GM12878 (cell line): ENCODE measurements around the gene SPATA9. TPM values are rescaled to one million over a fixed set of nuclear protein-coding genes. Genes with fewer than 3 reads are reported as not detected.

Experiments used
- ATAC-seq: fragments of 200-7000 bp; cut with Tn5 transposase; 3 replicates; pipeline ENCODE4 v1.9.1; 2020; ENCODE audit warnings: mild to moderate bottlenecking, moderate library complexity
- BruUV-seq: library from RNA; stranded (reverse); fragments of 400-500 nt; replicated peaks from 2 replicates; lab custom pipeline; 2021; lab: Mats Ljungman, UMichigan
- CTCF ChIA-PET: fragments of 300-600 bp; sonication (Branson Sonifier 250); formaldehyde crosslinking; extraction: SDS; loops from one replicate; lab custom pipeline; 2021; ENCODE audit warnings: inconsistent platforms; lab: Yijun Ruan, JAX
- POLR2A ChIA-PET: fragments of 350-600 bp; formaldehyde crosslinking; extraction: SDS; loops from one replicate; lab custom pipeline; 2021; ENCODE audit warnings: inconsistent platforms; lab: Charles Lee
- RAD21 ChIA-PET: fragments of 300-600 bp; sonication (Branson Sonifier 250); formaldehyde crosslinking; loops from one replicate; lab custom pipeline; 2023; ENCODE audit warnings: antibody characterized with exemption; ENCODE audit not compliant: unreplicated experiment; lab: Charles Lee
- SMC1A ChIA-PET: fragments of 300-600 bp; sonication (Branson Sonifier 250); formaldehyde crosslinking; loops from one replicate; lab custom pipeline; 2023; ENCODE audit not compliant: unreplicated experiment, uncharacterized antibody; lab: Charles Lee
- DNase-seq: peaks from one replicate; pipeline ENCODE4 v3.0.0-alpha.2; 2011; ENCODE audit warnings: low read depth, low spot score
- FAIRE-seq: peaks from 3 replicates; lab custom pipeline; 2011; peaks lifted over from hg19 to GRCh38; lab: Jason Lieb, UNC
- H2AFZ ChIP-seq: 2 replicates; pipeline ENCODE4 v1.6.0; 2011; ENCODE audit warnings: low read depth, low read length, control low read depth; ENCODE audit not compliant: control insufficient read depth
- H3K27ac ChIP-seq: 2 replicates; pipeline ENCODE4 v1.5.1; 2011; ENCODE audit warnings: control low read depth; ENCODE audit not compliant: control insufficient read depth, insufficient read depth
- H3K27me3 ChIP-seq, 2 experiments: replicated peaks in 1 of 2; 2 replicates each; pipeline versions ENCODE4 v1.6.0 to v1.6.1; 2011; ENCODE audit warnings: low read length in 1 of 2; ENCODE audit not compliant: control insufficient read depth in 2 of 2, insufficient read depth in 2 of 2
- H3K36me3 ChIP-seq, 2 experiments: 2 replicates each; pipeline ENCODE4 v1.5.1; 2011; ENCODE audit warnings: low read length in 1 of 2; ENCODE audit not compliant: control insufficient read depth in 2 of 2, insufficient read depth in 2 of 2
- H3K4me1 ChIP-seq: 2 replicates; pipeline ENCODE4 v1.6.1; 2011; ENCODE audit warnings: mild to moderate bottlenecking, low read length, moderate library complexity, mixed read lengths; ENCODE audit not compliant: control insufficient read depth, insufficient read depth
- H3K4me2 ChIP-seq: 2 replicates; pipeline ENCODE4 v1.6.0; 2011; ENCODE audit warnings: control low read depth; ENCODE audit not compliant: control insufficient read depth, insufficient read depth
- H3K4me3 ChIP-seq: fragments of 200-600 bp; sonication (generic); 2 replicates; pipeline ENCODE4 v1.5.1; 2016
- H3K79me2 ChIP-seq: 2 replicates; pipeline ENCODE4 v1.6.0; 2011; ENCODE audit warnings: low read length; ENCODE audit not compliant: control insufficient read depth, insufficient read depth
- H3K9ac ChIP-seq: 2 replicates; pipeline ENCODE4 v1.8.0; 2011; ENCODE audit warnings: low read length, control low read depth, mixed read lengths; ENCODE audit not compliant: control insufficient read depth, insufficient read depth
- H3K9me3 ChIP-seq: replicated peaks from 3 replicates; pipeline ENCODE4 v1.5.1; 2011; ENCODE audit warnings: mild to moderate bottlenecking, low read length; ENCODE audit not compliant: control insufficient read depth, insufficient read depth
- H4K20me1 ChIP-seq: 2 replicates; pipeline ENCODE4 v1.6.0; 2011; ENCODE audit not compliant: control insufficient read depth, insufficient read depth
- ASH2L ChIP-seq: fragments of 300-600, 200-600 bp; sonication (generic); IDR thresholded peaks from 2 replicates; pipeline ENCODE4 v1.6.1; 2017; ENCODE audit warnings: low read depth, mild to moderate bottlenecking, borderline replicate concordance
- CHD2 ChIP-seq: IDR thresholded peaks from 2 replicates; pipeline ENCODE4 v1.6.1; 2011; ENCODE audit warnings: low read depth, low read length, improper control_type of control experiment, borderline replicate concordance
- EGR1 ChIP-seq, 2 experiments: IDR thresholded peaks; 1 replicate in 1 of 2; 2 replicates in 1 of 2; pipeline ENCODE4 v1.6.1; 2011 to 2012; ENCODE audit warnings: low read depth in 2 of 2, low read length in 2 of 2, borderline replicate concordance in 1 of 2, mild to moderate bottlenecking in 1 of 2, moderate library complexity in 1 of 2
- HCFC1 ChIP-seq: fragments of 150-350 bp; IDR thresholded peaks from 2 replicates; pipeline ENCODE4 v1.6.1; 2014; ENCODE audit warnings: low read length
- HDGF ChIP-seq: fragments of 450-650 bp; IDR thresholded peaks from 2 replicates; pipeline ENCODE4 v1.6.1; 2016; ENCODE audit warnings: antibody characterized with exemption
- PAX5 ChIP-seq: IDR thresholded peaks from 2 replicates; pipeline ENCODE4 v1.6.1; 2011; ENCODE audit warnings: low read depth, low read length, borderline replicate concordance
- PAX8 ChIP-seq: fragments of 450-650 bp; IDR thresholded peaks from 2 replicates; pipeline ENCODE4 v1.6.1; 2017; ENCODE audit warnings: mild to moderate bottlenecking, moderate library complexity
- SMAD1 ChIP-seq: fragments of 450-650 bp; IDR thresholded peaks from 2 replicates; pipeline ENCODE4 v1.6.1; 2018; ENCODE audit warnings: mild to moderate bottlenecking, low read depth; ENCODE audit not compliant: partially characterized antibody
- SRF ChIP-seq, 2 experiments: IDR thresholded peaks; 2 replicates each; pipeline ENCODE4 v1.6.1; 2011; ENCODE audit warnings: low read depth in 2 of 2, low read length in 2 of 2, mild to moderate bottlenecking in 1 of 2, moderate library complexity in 1 of 2
- STAT3 ChIP-seq: IDR thresholded peaks from 2 replicates; pipeline ENCODE4 v1.6.1; 2011; ENCODE audit warnings: low read depth, low read length, improper control_type of control experiment
- TAF1 ChIP-seq: IDR thresholded peaks from 2 replicates; pipeline ENCODE4 v1.6.1; 2011; ENCODE audit warnings: mild to moderate bottlenecking, low read depth, low read length, borderline replicate concordance
- USF1 ChIP-seq: IDR thresholded peaks from 2 replicates; pipeline ENCODE4 v1.6.1; 2011; ENCODE audit warnings: borderline replicate concordance, low read depth, mild to moderate bottlenecking, moderate library complexity, mixed read lengths, low read length; ENCODE audit not compliant: insufficient read depth; ENCODE audit errors: extremely low read length
- ZNF687 ChIP-seq: fragments of 450-650 bp; IDR thresholded peaks from 2 replicates; pipeline ENCODE4 v1.6.1; 2017; ENCODE audit warnings: mild to moderate bottlenecking, moderate library complexity
- WGBS: methylation state at CpG from one replicate; pipeline ENCODE4 v1.1.6; 2016; ENCODE audit warnings: low lambda C conversion rate; ENCODE audit not compliant: insufficient replicate concordance, insufficient coverage; ENCODE audit errors: missing lambda C conversion rate; 5-methylcytosine and 5-hydroxymethylcytosine counted together
- in situ Hi-C: fragments of 300-500 bp; cut with MboI; formaldehyde crosslinking; loops from 9 replicates; pipeline ENCODE4 v1.14.3; 2018; ENCODE audit warnings: mixed read lengths
- intact Hi-C: fragments of 100-400 bp; cut with micrococcal nuclease; formaldehyde crosslinking; loops from one replicate; pipeline ENCODE4 v1.14.2; 2022; ENCODE audit not compliant: unreplicated experiment
- polyA plus RNA-seq, 11 experiments: library from polyadenylated mRNA; depleted of rRNA in 4 of 11; unstranded in 6 of 11; stranded (reverse) in 5 of 11; fragments of >200 nt; fragmentation: Nextera tagmentation in 4 of 11; fragmentation: Illumina TruSeq in 1 of 11; extraction: Ambion mirVana in 4 of 11; extraction: Trizol in 1 of 11; gene quantifications; 1 replicate in 1 of 11; 2 replicates in 10 of 11; pipeline versions ENCODE4 v1.2.1 to v1.2.3, GENCODE V29; 2011 to 2016; ENCODE audit warnings: inconsistent platforms in 2 of 11, missing spikeins in 2 of 11, low read depth in 1 of 11
- total RNA-seq, 4 experiments: library from RNA; depleted of rRNA in 3 of 4; stranded (reverse); fragments of >200 nt in 3 of 4; fragmentation: Illumina TruSeq in 1 of 4; extraction: Trizol in 1 of 4; gene quantifications; 2 replicates each; pipeline versions ENCODE4 v1.2.1 to v1.2.3, GENCODE V29; 2013 to 2021
- TF ChIP-seq, protein P1 (sequence below): fragments of 450-650 bp; IDR thresholded peaks from 2 replicates; pipeline ENCODE4 v1.6.1; 2017; ENCODE audit warnings: mild to moderate bottlenecking, low read depth, inconsistent platforms; ENCODE audit not compliant: poor library complexity, severe bottlenecking
- TF ChIP-seq, protein P2 (sequence below): fragments of 450-650 bp; IDR thresholded peaks from 2 replicates; pipeline ENCODE4 v1.6.1; 2016; ENCODE audit warnings: mild to moderate bottlenecking

Gene SPATA9
- total and polyA plus RNA-seq, 10 of the 15 experiments (the other 5 are each of a cell fraction or from before 2014, with no cell fraction given), result 0.11 to 0.49 (median 0.16) TPM; not detected in 1

- no peak overlapping the region for H3K9ac ChIP-seq
- 74% methylated on average over 4 of the region's 4 CpGs for WGBS
- H3K27ac ChIP-seq, result no peak overlapping the region
- peak overlapping the region; percentile 88 for H2AFZ ChIP-seq
- peaks cover 6% of the 10 kb centered on the region; the same call in 2 of the 3 replicates for H3K9me3 ChIP-seq
- in situ Hi-C loops, result no loop called here
- BruUV-seq, result no TSS peak
- peaks cover 8% of the 10 kb centered on the region; the same call in 1 of the 2 replicates for H3K4me1 ChIP-seq
- H3K4me3 ChIP-seq, result no peak overlapping the region
- peak; percentile 98 for ATAC-seq
- CTCF ChIA-PET, result interaction anchor here (0.6 to 2.1 kb wide), 5 partner anchors 9 to 99 kb away, joined by 4 to 20 read pairs (median 4); partner anchors contain the start of genes RFESD and RHOBTB3
- SMC1A ChIA-PET, result interaction anchor here (0.6 to 2.7 kb wide), 8 partner anchors 9 to 596 kb away, joined by 3 to 14 read pairs (median 3); no protein-coding TSS in a partner anchor
- H3K27me3 ChIP-seq, result no peaks in the 10 kb centered on the region
- H3K36me3 ChIP-seq, result no peaks in the 10 kb centered on the region
- POLR2A ChIA-PET, result no interaction called here
- peak; percentile 75 for FAIRE-seq
- no peaks in the 10 kb centered on the region for H3K79me2 ChIP-seq
- intact Hi-C loops, result no loop called here
- H3K4me2 ChIP-seq, result no peak overlapping the region
- no peak for DNase-seq
- H4K20me1 ChIP-seq, result no peaks in the 10 kb centered on the region
- RAD21 ChIA-PET, result interaction anchor here (1.1 kb wide), 1 partner anchor 12 kb away, joined by 3 read pairs; no protein-coding TSS in a partner anchor
- TF ChIP-seq USF1, result peak; percentile 21
- TF ChIP-seq, protein P1, sequence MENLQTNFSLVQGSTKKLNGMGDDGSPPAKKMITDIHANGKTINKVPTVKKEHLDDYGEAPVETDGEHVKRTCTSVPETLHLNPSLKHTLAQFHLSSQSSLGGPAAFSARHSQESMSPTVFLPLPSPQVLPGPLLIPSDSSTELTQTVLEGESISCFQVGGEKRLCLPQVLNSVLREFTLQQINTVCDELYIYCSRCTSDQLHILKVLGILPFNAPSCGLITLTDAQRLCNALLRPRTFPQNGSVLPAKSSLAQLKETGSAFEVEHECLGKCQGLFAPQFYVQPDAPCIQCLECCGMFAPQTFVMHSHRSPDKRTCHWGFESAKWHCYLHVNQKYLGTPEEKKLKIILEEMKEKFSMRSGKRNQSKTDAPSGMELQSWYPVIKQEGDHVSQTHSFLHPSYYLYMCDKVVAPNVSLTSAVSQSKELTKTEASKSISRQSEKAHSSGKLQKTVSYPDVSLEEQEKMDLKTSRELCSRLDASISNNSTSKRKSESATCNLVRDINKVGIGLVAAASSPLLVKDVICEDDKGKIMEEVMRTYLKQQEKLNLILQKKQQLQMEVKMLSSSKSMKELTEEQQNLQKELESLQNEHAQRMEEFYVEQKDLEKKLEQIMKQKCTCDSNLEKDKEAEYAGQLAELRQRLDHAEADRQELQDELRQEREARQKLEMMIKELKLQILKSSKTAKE, result no peak
- TF ChIP-seq STAT3, result no peak
- TF ChIP-seq ZNF687, result no peak
- no peak for TF ChIP-seq CHD2
- TF ChIP-seq, protein P2, sequence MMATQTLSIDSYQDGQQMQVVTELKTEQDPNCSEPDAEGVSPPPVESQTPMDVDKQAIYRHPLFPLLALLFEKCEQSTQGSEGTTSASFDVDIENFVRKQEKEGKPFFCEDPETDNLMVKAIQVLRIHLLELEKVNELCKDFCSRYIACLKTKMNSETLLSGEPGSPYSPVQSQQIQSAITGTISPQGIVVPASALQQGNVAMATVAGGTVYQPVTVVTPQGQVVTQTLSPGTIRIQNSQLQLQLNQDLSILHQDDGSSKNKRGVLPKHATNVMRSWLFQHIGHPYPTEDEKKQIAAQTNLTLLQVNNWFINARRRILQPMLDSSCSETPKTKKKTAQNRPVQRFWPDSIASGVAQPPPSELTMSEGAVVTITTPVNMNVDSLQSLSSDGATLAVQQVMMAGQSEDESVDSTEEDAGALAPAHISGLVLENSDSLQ, result peak; percentile 67; the same call in 1 of the 2 replicates
- TF ChIP-seq ASH2L, result no peak
- no peak for TF ChIP-seq SMAD1
- TF ChIP-seq EGR1 (IDR thresholded peaks at IDR 0.05; ENCODE audit: borderline replicate concordance in 1 of 2, low read depth in 2 of 2, low read length in 2 of 2), result no peak
- TF ChIP-seq PAX5, result no peak
- TF ChIP-seq SRF (IDR thresholded peaks at IDR 0.05; ENCODE audit: low read depth in 2 of 2, low read length in 2 of 2), result no peak
- TF ChIP-seq HDGF, result no peak
- TF ChIP-seq PAX8, result no peak
- peak; percentile 35; the same call in 1 of the 2 replicates for TF ChIP-seq HCFC1
- no peak for TF ChIP-seq TAF1
Measured at GRCh38 chr5:95631991-95632675, 50.7 kb downstream of the SPATA9 start.
